ENCODE data around the gene TERT.

DNA sequence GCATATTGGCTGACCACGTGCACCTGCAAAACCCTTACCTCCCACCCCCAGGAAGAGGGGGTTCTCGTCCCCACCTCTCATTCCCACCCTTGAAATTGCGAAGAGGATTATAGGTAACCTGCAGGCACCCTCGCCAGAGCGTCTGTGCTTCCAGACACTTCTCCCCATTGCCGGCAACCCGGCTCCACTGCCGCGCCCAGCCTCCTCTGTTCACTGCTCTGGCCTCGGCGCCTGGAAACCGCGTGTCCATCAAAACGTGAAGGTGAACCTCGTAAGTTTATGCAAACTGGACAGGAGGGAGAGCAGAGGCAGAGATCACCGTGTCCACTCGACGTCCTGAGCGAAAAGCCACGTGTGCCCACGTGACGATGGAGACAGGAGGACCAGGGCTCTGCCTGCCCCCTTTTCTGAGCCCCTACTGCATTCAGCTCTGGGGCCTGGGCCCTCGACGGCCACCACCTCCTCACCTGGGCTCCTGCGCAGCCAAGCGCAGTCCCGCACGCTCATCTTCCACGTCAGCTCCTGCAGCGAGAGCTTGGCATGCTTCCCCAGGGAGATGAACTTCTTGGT is 1.9 kb downstream of the TERT start:
- TF ChIP-seq, protein P1, sequence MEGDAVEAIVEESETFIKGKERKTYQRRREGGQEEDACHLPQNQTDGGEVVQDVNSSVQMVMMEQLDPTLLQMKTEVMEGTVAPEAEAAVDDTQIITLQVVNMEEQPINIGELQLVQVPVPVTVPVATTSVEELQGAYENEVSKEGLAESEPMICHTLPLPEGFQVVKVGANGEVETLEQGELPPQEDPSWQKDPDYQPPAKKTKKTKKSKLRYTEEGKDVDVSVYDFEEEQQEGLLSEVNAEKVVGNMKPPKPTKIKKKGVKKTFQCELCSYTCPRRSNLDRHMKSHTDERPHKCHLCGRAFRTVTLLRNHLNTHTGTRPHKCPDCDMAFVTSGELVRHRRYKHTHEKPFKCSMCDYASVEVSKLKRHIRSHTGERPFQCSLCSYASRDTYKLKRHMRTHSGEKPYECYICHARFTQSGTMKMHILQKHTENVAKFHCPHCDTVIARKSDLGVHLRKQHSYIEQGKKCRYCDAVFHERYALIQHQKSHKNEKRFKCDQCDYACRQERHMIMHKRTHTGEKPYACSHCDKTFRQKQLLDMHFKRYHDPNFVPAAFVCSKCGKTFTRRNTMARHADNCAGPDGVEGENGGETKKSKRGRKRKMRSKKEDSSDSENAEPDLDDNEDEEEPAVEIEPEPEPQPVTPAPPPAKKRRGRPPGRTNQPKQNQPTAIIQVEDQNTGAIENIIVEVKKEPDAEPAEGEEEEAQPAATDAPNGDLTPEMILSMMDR (IDR thresholded peaks at IDR 0.05) = no peak
- no peak for TF ChIP-seq POLR2A (IDR thresholded peaks at IDR 0.05)
